ENCODE data around the gene CFAP43. TPM values are rescaled to one million over a fixed set of nuclear protein-coding genes. Genes with fewer than 3 reads are reported as not detected.

The CFAP43 gene, protein sequence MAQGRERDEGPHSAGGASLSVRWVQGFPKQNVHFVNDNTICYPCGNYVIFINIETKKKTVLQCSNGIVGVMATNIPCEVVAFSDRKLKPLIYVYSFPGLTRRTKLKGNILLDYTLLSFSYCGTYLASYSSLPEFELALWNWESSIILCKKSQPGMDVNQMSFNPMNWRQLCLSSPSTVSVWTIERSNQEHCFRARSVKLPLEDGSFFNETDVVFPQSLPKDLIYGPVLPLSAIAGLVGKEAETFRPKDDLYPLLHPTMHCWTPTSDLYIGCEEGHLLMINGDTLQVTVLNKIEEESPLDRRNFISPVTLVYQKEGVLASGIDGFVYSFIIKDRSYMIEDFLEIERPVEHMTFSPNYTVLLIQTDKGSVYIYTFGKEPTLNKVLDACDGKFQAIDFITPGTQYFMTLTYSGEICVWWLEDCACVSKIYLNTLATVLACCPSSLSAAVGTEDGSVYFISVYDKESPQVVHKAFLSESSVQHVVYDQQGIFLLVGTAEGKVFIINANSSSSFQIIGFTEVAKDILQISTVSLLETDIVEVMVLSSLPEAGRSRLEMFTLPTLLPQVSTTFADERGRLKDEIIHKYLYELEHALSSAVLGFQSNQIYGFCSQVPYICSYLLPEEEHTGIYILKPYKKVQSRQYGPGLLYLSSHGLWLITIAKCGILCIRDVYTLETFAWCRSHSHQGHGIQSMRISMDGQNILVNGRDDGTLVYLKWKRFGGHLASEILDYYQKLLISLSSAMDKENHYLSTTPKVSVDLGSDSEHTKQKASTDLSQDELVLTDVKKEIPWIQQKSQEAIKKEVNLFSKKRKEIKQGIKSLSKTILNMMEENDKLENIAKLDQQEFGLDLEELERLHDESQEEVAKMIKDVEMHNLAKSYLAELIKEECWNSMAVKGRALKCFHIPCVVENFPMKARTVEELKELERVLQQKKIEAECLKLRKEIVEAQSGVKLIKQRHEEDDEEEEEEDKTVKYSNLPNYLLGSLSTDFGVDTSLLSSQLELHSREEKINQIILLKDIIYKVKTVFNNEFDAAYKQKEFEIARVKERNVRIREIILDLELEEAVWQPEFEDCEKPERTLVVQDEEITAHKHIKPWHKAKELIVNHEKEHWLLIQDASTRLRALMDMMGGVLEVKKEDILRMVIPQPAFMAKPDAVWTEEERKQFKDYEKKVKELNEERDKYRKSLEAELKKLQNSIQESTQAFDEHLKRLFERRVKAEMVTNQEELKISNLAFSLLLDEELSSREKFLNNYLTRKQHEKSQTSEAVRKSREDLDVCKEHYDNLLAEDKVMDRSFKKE (N-terminal part only)
- total RNA-seq: not detected

DNA sequence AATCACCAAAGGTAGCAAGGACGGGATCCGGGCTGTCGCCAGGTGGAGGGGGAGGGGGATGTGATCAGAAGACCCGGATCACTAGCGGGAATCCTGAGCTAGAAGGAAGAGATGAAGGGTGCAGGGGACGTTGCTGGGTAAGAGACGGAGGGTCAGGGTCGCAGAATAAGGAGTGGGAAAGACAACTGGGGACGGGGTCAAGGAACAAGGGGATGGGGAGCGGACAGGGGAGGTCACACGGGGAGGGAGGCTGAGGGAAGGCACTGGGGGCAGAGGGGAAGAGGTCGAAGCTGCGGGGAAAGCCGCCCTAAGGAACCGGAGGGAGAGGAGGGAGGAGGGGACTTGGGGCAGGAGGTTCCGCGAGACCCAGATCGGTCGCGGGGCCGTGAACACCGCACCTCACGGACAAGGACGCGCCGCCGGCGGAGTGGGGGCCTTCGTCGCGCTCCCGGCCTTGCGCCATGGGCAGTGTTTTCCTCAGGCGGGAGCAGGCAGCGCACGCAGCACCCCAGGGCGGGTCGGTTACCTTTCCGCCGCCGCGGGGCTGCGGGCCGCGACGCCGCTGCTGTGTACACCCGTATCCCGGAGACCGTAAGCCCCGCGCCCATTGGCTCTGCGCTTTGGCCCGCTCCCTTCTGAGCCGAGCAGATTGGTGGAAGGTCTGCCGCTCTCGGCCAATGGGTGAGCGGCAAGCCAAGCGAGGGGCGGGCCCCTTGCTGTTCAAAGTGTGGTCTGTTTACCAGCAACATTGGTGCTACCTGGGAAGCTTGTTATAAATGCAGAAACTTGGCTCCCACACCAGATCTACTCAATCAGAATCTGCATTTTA is at the start of gene CFAP43:
TSS of gene CFAP43 (minus strand) at position 581 of the 829 bp plus-strand sequence. CDS start at position 463, 118 bp downstream.
- Mint-ChIP-seq H3K4me1 (peaks cover 9% of the 10 kb centered on the region), H3K27me3 (peaks cover 21% of the 10 kb centered on the region), H3K9me3 (peaks cover 8% of the 10 kb centered on the region), H3K36me3 (no peaks in the 10 kb centered on the region), H3K4me3 (peak within 1 kb of the TSS; percentile 85), H3K27ac (no peak within 1 kb of the TSS)
- peak; percentile 98 for DNase-seq

GRCh38 chr10:104281694-104282093 is 49.5 kb upstream of the CFAP43 start:
- no peak overlapping the region for H3K4me3 Mint-ChIP-seq
- H3K9me3 Mint-ChIP-seq: no peaks in the 10 kb centered on the region
- H3K36me3 Mint-ChIP-seq: peaks cover 2% of the 10 kb centered on the region
- H3K27me3 Mint-ChIP-seq: no peaks in the 10 kb centered on the region
- H3K27ac Mint-ChIP-seq: no peak overlapping the region
- H3K4me1 Mint-ChIP-seq: no peaks in the 10 kb centered on the region
- DNase-seq: no peak

GRCh38 chr10:104279550-104280259 is 47.5 kb upstream of the CFAP43 start:
- Mint-ChIP-seq H3K4me1 (peaks cover 2% of the 10 kb centered on the region), H3K9me3 (no peaks in the 10 kb centered on the region), H3K36me3 (peaks cover 2% of the 10 kb centered on the region), H3K27ac (no peak overlapping the region), H3K4me3 (no peak overlapping the region), H3K27me3 (peaks cover 15% of the 10 kb centered on the region)
- DNase-seq: no peak

DNA sequence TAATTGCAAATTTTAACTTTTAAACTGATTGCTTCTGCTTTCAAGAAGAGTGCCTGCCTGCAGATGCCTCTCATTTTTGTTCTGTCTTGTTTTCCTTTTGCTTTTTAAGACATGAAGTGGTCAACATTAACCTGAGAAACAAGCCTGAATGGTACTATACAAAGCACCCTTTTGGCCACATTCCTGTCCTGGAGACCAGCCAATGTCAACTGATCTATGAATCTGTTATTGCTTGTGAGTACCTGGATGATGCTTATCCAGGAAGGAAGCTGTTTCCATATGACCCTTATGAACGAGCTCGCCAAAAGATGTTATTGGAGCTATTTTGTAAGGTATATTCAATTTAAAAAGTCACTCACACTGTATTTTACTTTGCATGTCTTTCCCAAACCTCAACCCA is 45.6 kb upstream of the CFAP43 start:
- no peak overlapping the region for H3K27ac Mint-ChIP-seq
- H3K4me1 Mint-ChIP-seq: peaks cover 6% of the 10 kb centered on the region
- H3K36me3 Mint-ChIP-seq: peaks cover 2% of the 10 kb centered on the region
- H3K27me3 Mint-ChIP-seq: peaks cover 19% of the 10 kb centered on the region
- no peaks in the 10 kb centered on the region for H3K9me3 Mint-ChIP-seq
- no peak overlapping the region for H3K4me3 Mint-ChIP-seq
- no peak for DNase-seq

GRCh38 chr10:104276192-104276591 is 44.0 kb upstream of the CFAP43 start:
- Mint-ChIP-seq H3K27ac (no peak overlapping the region), H3K4me1 (peaks cover 6% of the 10 kb centered on the region), H3K9me3 (no peaks in the 10 kb centered on the region), H3K27me3 (peaks cover 19% of the 10 kb centered on the region), H3K36me3 (peaks cover 2% of the 10 kb centered on the region), H3K4me3 (no peak overlapping the region)
- DNase-seq: no peak

- Mint-ChIP-seq H3K27ac (no peak overlapping the region), H3K4me3 (peak overlapping the region; percentile 67), H3K27me3 (peaks cover 19% of the 10 kb centered on the region), H3K4me1 (peaks cover 6% of the 10 kb centered on the region), H3K9me3 (no peaks in the 10 kb centered on the region), H3K36me3 (no peaks in the 10 kb centered on the region)
- peak; percentile 57 for DNase-seq
Observed at GRCh38 chr10:104274762-104275721, 42.9 kb upstream of the CFAP43 start.

GRCh38 chr10:104273899-104274575 is 41.9 kb upstream of the CFAP43 start:
- no peaks in the 10 kb centered on the region for H3K9me3 Mint-ChIP-seq
- H3K27me3 Mint-ChIP-seq: peaks cover 19% of the 10 kb centered on the region
- H3K4me1 Mint-ChIP-seq: peaks cover 9% of the 10 kb centered on the region
- no peaks in the 10 kb centered on the region for H3K36me3 Mint-ChIP-seq
- H3K27ac Mint-ChIP-seq: no peak overlapping the region
- no peak for DNase-seq
- H3K4me3 Mint-ChIP-seq: no peak overlapping the region

DNA sequence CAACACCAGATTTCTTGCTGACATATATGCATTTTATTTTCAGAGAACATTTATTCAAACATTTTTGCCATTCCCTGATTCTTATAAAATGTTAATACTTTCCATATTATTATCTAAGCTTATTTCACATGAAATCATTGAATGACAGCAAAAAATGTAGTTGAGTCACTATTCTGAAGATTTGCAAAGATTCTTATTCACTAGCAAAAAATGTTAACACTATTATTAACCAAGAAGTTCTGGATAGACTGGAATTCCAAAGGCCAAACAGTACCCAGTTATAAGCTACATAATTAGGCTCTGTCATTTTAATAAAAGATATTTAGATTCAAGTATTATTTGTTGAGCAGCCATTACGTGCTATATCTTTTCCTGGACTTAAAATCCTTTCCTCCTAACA is 41.1 kb upstream of the CFAP43 start:
- Mint-ChIP-seq H3K27me3 (peaks cover 19% of the 10 kb centered on the region), H3K4me3 (no peak overlapping the region), H3K4me1 (peaks cover 9% of the 10 kb centered on the region), H3K27ac (no peak overlapping the region), H3K36me3 (peaks cover 5% of the 10 kb centered on the region), H3K9me3 (no peaks in the 10 kb centered on the region)
- DNase-seq: no peak

DNA sequence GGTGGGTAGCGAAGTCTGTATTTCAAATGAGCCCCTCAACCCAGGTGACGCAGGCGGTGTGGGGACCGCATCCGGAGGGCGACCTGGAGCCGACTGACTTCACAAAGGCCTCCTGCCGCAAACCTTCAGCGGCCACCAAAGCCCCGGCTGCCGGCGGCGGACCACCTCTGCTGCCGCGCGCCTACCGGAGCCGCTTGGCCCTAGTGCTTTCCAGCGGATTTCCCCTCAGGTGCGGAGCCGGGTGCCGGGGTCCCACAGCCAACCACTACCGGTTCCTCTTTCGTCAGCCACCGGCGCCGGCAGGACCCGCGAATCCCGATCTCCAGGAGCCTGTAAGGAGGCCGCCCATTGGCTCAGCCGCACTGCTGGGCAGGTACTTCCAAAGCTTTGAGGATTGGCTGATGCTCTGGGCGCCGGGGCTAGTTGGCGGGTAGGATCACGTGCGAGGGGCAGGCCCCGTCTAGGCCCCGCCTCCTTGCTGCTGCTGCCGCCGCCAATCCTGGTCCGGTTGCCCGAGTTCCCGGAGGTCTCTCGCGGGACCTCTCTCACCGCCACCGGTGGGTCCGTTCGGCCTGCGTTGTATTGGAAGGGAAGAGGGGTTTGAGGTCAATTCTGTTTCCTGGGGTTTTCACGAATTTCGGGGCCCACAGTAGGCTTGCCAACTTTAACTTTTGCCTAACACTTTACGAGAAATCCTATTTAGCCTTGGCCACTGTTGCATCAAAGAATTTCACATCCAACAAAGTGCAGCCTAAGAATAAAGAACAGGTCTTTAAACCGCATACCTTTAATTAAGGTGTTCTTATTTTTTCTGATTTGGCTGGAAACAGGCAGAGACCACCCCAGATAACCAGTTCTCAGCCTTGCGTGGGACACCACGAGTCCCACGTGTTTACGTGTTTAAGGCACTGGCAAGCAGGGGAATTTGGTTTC is 36.8 kb upstream of the CFAP43 start, which contains the start of gene GSTO2:
TSS of gene GSTO2 (plus strand) at position 472 of the 933 bp plus-strand sequence. CDS start 5,732 bp downstream, outside the sequence.
- Mint-ChIP-seq H3K36me3 (peaks cover 38% of the 10 kb centered on the region), H3K27me3 (no peaks in the 10 kb centered on the region), H3K9me3 (no peaks in the 10 kb centered on the region), H3K4me3 (peak within 1 kb of the TSS; percentile 90), H3K27ac (peak within 1 kb of the TSS; percentile 97), H3K4me1 (peaks cover 35% of the 10 kb centered on the region)
- DNase-seq: peak; percentile 99

GRCh38 chr10:104268405-104268712 is 36.2 kb upstream of the CFAP43 start:
- H3K27ac Mint-ChIP-seq: peak overlapping the region; percentile 97
- H3K4me1 Mint-ChIP-seq: peaks cover 39% of the 10 kb centered on the region
- peak overlapping the region; percentile 90 for H3K4me3 Mint-ChIP-seq
- DNase-seq: no peak
- no peaks in the 10 kb centered on the region for H3K9me3 Mint-ChIP-seq
- H3K27me3 Mint-ChIP-seq: no peaks in the 10 kb centered on the region
- peaks cover 42% of the 10 kb centered on the region for H3K36me3 Mint-ChIP-seq

GRCh38 chr10:104267721-104268404 is 35.7 kb upstream of the CFAP43 start:
- Mint-ChIP-seq H3K9me3 (no peaks in the 10 kb centered on the region), H3K27ac (peak overlapping the region; percentile 97), H3K27me3 (no peaks in the 10 kb centered on the region), H3K4me1 (peaks cover 39% of the 10 kb centered on the region), H3K4me3 (peak overlapping the region; percentile 90), H3K36me3 (peaks cover 42% of the 10 kb centered on the region)
- peak; percentile 30 for DNase-seq

Measured in activated naive CD8-positive, alpha-beta T cell treated with anti-CD3 and anti-CD28 coated beads for 36 hours (primary cell).